ENCODE measurements around the gene PKN1. TPM values are rescaled to one million over a fixed set of nuclear protein-coding genes. Genes with fewer than 3 reads are reported as not detected.

Gene PKN1
- total and polyA plus RNA-seq, 9 of the 15 experiments (the other 6 are each of a cell fraction or from before 2014, with no cell fraction given) = 0.30 to 228 (median 77.5) TPM

DNA sequence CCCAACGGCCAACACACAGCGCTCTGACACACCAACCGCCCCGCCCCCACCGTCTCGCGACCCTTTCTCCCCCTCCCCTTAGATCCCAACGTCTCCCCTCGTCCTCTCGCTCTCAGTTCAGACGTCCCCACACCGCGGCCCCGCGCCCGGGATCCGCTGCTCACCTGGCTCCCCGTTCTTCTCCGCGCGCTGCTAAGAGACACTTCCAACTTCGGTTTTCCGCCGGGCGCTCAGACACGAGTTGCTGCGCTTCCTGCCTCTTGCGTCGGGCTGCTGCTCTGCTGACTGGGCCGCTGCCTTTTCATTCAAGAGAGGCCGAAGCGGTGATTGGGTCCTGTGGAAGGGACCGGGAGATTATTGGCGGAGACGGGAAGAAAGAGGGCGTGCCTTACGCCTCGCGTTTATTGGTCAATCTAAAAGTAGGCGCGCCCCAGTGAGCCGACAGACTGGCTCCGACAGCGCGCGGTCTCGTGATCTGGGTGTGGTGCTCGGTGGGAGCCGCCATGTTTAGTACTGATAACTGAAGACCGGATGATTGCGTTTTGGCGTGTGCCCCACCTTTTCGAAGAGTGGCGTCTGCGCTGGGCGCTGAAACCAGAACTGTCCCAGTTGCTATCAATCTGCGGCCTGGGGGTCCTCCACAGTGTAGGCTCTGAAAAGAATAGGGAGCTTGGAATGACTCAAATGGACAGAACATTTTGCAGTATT lies 13.8 kb upstream of the PKN1 start, which contains the start of gene DDX39A (continued):
- TF ChIP-seq, protein P1, sequence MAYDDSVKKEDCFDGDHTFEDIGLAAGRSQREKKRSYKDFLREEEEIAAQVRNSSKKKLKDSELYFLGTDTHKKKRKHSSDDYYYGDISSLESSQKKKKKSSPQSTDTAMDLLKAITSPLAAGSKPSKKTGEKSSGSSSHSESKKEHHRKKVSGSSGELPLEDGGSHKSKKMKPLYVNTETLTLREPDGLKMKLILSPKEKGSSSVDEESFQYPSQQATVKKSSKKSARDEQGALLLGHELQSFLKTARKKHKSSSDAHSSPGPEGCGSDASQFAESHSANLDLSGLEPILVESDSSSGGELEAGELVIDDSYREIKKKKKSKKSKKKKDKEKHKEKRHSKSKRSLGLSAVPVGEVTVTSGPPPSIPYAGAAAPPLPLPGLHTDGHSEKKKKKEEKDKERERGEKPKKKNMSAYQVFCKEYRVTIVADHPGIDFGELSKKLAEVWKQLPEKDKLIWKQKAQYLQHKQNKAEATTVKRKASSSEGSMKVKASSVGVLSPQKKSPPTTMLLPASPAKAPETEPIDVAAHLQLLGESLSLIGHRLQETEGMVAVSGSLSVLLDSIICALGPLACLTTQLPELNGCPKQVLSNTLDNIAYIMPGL (CRISPR knock-in tag; IDR thresholded peaks at IDR 0.05) = no peak
- TF ChIP-seq HINFP (tag; conservative IDR thresholded peaks at IDR 0.05; ENCODE audit: low read depth) (no peak), GABPB2 (CRISPR knock-in tag; conservative IDR thresholded peaks at IDR 0.05) (no peak), ETV5 (CRISPR knock-in tag; IDR thresholded peaks at IDR 0.05; ENCODE audit: low read depth) (no peak; the same call in 1 of the 2 replicates), ZNF197 (CRISPR knock-in tag; IDR thresholded peaks at IDR 0.05; ENCODE audit: low read depth) (no peak), PTBP1 (IDR thresholded peaks at IDR 0.05; ENCODE audit: low read depth, low read length) (no peak), CREM (IDR thresholded peaks at IDR 0.05; ENCODE audit: low read depth) (peak; percentile 83), CC2D1A (IDR thresholded peaks at IDR 0.05) (no peak), ZNF354B (CRISPR knock-in tag; IDR thresholded peaks at IDR 0.05) (no peak), MEF2D (tag; conservative IDR thresholded peaks at IDR 0.05; ENCODE audit: low read depth) (no peak), PHF8 (IDR thresholded peaks at IDR 0.05; ENCODE audit: borderline replicate concordance, low read length) (peak; percentile 83), MTF1 (CRISPR knock-in tag; IDR thresholded peaks at IDR 0.05; ENCODE audit: borderline replicate concordance) (no peak), DPF2 (IDR thresholded peaks at IDR 0.05) (peak; percentile 78; the same call in 1 of the 2 replicates), SIN3A (IDR thresholded peaks at IDR 0.05; ENCODE audit: borderline replicate concordance in 2 of 2, control insufficient read depth in 1 of 2, low read depth in 2 of 2, low read length in 2 of 2) (peak in 1 of 2 experiments; percentile 65; a peak in 2 of 4 replicates), ZBTB7A (IDR thresholded peaks at IDR 0.05; ENCODE audit: borderline replicate concordance, control insufficient read depth, low read depth, low read length) (peak; percentile 96), NEUROD1 (IDR thresholded peaks at IDR 0.05; ENCODE audit: borderline replicate concordance, low read depth, low read length, partially characterized antibody) (peak; percentile 97), ZNF655 (CRISPR knock-in tag; IDR thresholded peaks at IDR 0.05) (no peak), MAFF (IDR thresholded peaks at IDR 0.05; ENCODE audit: low read length) (no peak), MECOM (CRISPR knock-in tag; IDR thresholded peaks at IDR 0.05) (no peak)
- TF ChIP-seq, protein P2, sequence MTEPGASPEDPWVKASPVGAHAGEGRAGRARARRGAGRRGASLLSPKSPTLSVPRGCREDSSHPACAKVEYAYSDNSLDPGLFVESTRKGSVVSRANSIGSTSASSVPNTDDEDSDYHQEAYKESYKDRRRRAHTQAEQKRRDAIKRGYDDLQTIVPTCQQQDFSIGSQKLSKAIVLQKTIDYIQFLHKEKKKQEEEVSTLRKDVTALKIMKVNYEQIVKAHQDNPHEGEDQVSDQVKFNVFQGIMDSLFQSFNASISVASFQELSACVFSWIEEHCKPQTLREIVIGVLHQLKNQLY (CRISPR knock-in tag; conservative IDR thresholded peaks at IDR 0.05) = no peak
- TF ChIP-seq, protein P3, sequence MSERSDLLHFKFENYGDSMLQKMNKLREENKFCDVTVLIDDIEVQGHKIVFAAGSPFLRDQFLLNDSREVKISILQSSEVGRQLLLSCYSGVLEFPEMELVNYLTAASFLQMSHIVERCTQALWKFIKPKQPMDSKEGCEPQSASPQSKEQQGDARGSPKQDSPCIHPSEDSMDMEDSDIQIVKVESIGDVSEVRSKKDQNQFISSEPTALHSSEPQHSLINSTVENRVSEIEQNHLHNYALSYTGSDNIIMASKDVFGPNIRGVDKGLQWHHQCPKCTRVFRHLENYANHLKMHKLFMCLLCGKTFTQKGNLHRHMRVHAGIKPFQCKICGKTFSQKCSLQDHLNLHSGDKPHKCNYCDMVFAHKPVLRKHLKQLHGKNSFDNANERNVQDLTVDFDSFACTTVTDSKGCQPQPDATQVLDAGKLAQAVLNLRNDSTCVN (CRISPR knock-in tag; IDR thresholded peaks at IDR 0.05) = 0 out of 2 replicates have a peak, but pooled peaks have one; percentile 50
